Thyroid gland (tissue), 4 donors: Measurements from ENCODE around the gene ZMIZ1. TPM values are rescaled to one million over a fixed set of nuclear protein-coding genes. Genes with fewer than 3 reads are reported as not detected.
A peak's percentile ranks its signal among the peaks of the same experiment; 100 is the strongest.

Experiments used
- DNase-seq, 2 donors: peaks; one replicate each; pipeline ENCODE4 v3.0.0-alpha.2; 2019
- H3K27ac ChIP-seq, 3 donors: fragments of 200-600 bp; sonication (generic); 1 replicate in 2 of 3; 2 replicates in 1 of 3; pipeline ENCODE4 v1.5.1; 2016 to 2019; ENCODE audit warnings: mild to moderate bottlenecking in 1 of 3, moderate library complexity in 1 of 3
- H3K27me3 ChIP-seq: fragments of 200-600 bp; sonication (generic); one replicate; pipeline ENCODE4 v1.5.1; 2019
- H3K36me3 ChIP-seq, 2 donors: fragments of 200-600 bp; sonication (generic); one replicate each; pipeline ENCODE4 v1.5.1; 2016 to 2019
- H3K4me1 ChIP-seq, 2 donors: fragments of 200-600 bp; sonication (generic); one replicate each; pipeline ENCODE4 v1.5.1; 2017 to 2019
- H3K4me3 ChIP-seq, 3 donors: fragments of 200-600 bp; sonication (generic); replicated peaks in 1 of 3; 1 replicate in 2 of 3; 2 replicates in 1 of 3; pipeline ENCODE4 v1.5.1; 2016; ENCODE audit warnings: mild to moderate bottlenecking in 1 of 3
- H3K9me3 ChIP-seq: fragments of 200-600 bp; sonication (generic); one replicate; pipeline ENCODE4 v1.5.1; 2017
- CTCF ChIP-seq, 6 experiments: fragments of 200-600 bp in 3 of 6; fragments of 450-650 bp in 3 of 6; sonication (generic) in 3 of 6; IDR thresholded peaks; one replicate each; pipeline ENCODE4 v1.5.1; 2016 to 2019; ENCODE audit warnings: antibody characterized with exemption in 6 of 6, mild to moderate bottlenecking in 2 of 6, inconsistent platforms in 1 of 6, moderate library complexity in 1 of 6
- POLR2A ChIP-seq, 2 donors: fragments of 450-650 bp; IDR thresholded peaks; one replicate each; pipeline ENCODE4 v1.6.1; 2017; ENCODE audit warnings: antibody characterized with exemption in 2 of 2, mild to moderate bottlenecking in 2 of 2, moderate library complexity in 1 of 2
- WGBS, 2 donors: methylation state at CpG; one replicate each; pipeline ENCODE4 v1.1.5; 2017; 5-methylcytosine and 5-hydroxymethylcytosine counted together
- intact Hi-C: fragments of 100-400 bp; cut with DNase I; formaldehyde crosslinking; loops from one replicate; pipeline ENCODE4 v1.15.1; 2023
- total RNA-seq, 4 donors: library from RNA; depleted of rRNA; stranded (reverse); fragments of >200 nt; gene quantifications; one replicate each; pipeline ENCODE4 v1.2.3, GENCODE V29; 2016

The ZMIZ1 gene
- total RNA-seq, 4 donors from 2014 or later: 59.9 to 128 (median 94.4) TPM

GRCh38 chr10:79345241-79346011 is 276.7 kb downstream of the ZMIZ1 start:
- no peak for DNase-seq
- Histone ChIP-seq H3K27me3 (no peaks in the 10 kb centered on the region), H3K4me1 (peaks cover 19 to 44% of the 10 kb centered on the region in 2 donors), H3K4me3 (no peak overlapping the region), H3K36me3 (peaks cover 8 to 10% of the 10 kb centered on the region in 2 donors), H3K27ac (no peak overlapping the region), H3K9me3 (no peaks in the 10 kb centered on the region)
- no peak for TF ChIP-seq POLR2A (IDR thresholded peaks at IDR 0.05)
- 87 to 90% methylated on average over 4 to 5 of the region's 5 CpGs for WGBS, 2 donors
- intact Hi-C loops: no loop called here

GRCh38 chr10:79346012-79346340 is 277.2 kb downstream of the ZMIZ1 start:
- no peaks in the 10 kb centered on the region for H3K9me3 ChIP-seq
- WGBS, 2 donors: 93 to 96% methylated on average over 2 of the region's 2 CpGs
- TF ChIP-seq POLR2A (IDR thresholded peaks at IDR 0.05): no peak
- no peak for TF ChIP-seq CTCF (IDR thresholded peaks at IDR 0.05)
- no peak overlapping the region for H3K27ac ChIP-seq
- intact Hi-C loops: no loop called here
- DNase-seq: no peak
- H3K4me1 ChIP-seq: peaks cover 19 to 44% of the 10 kb centered on the region in 2 donors
- H3K27me3 ChIP-seq: no peaks in the 10 kb centered on the region
- H3K36me3 ChIP-seq: peaks cover 13 to 15% of the 10 kb centered on the region in 2 donors
- no peak overlapping the region for H3K4me3 ChIP-seq

- intact Hi-C loops: no loop called here
- Histone ChIP-seq H3K4me3 (no peak overlapping the region), H3K36me3 (peaks cover 16 to 17% of the 10 kb centered on the region in 2 donors), H3K27me3 (no peaks in the 10 kb centered on the region), H3K4me1 (peaks cover 19 to 44% of the 10 kb centered on the region in 2 donors), H3K27ac (peak overlapping the region in 1 of 3 donors; percentile 84), H3K9me3 (no peaks in the 10 kb centered on the region)
- DNase-seq: no peak
- WGBS, 2 donors: 60 to 65% methylated on average over 10 to 12 of the region's 12 CpGs
- no peak for TF ChIP-seq CTCF (IDR thresholded peaks at IDR 0.05)
- no peak for TF ChIP-seq POLR2A (IDR thresholded peaks at IDR 0.05)
These were observed 277.8 kb downstream of the ZMIZ1 start for GRCh38 chr10:79346388-79347225.

- TF ChIP-seq POLR2A (IDR thresholded peaks at IDR 0.05) (peak in 1 of 2 donors; percentile 95), CTCF (IDR thresholded peaks at IDR 0.05) (peak; percentile 76 to 99 (median 98))
- intact Hi-C loops: no loop called here
- H3K4me3 ChIP-seq: peak within 1 kb of the TSS; percentile 43 to 82 (median 72)
- no peaks in the 10 kb centered on the region for H3K9me3 ChIP-seq
- peaks cover 21 to 25% of the 10 kb centered on the region in 2 donors for H3K36me3 ChIP-seq
- DNase-seq: peak; percentile 95 to 96
- no peaks in the 10 kb centered on the region for H3K27me3 ChIP-seq
- H3K4me1 ChIP-seq: peaks cover 19 to 37% of the 10 kb centered on the region in 2 donors
- H3K27ac ChIP-seq: peak within 1 kb of the TSS; percentile 68 to 84 (median 81)
- WGBS, 2 donors: 1 to 2% methylated on average over 14 to 22 of the region's 77 CpGs
These were observed 278.6 kb downstream of the ZMIZ1 start, which contains the start of gene PPIF for GRCh38 chr10:79347226-79347893. PPIF (plus strand) TSS chr10:79347469; CDS start chr10:79347549, 80 bp downstream.
